WTC11 (cell line): ENCODE data around the gene NEK5. TPM values are rescaled to one million over a fixed set of nuclear protein-coding genes. Genes with fewer than 3 reads are reported as not detected.

ENCODE experiments used
- ATAC-seq: fragments of 200-7000 bp; cut with Tn5 transposase; 2 replicates; pipeline ENCODE4 v1.10.0; 2021; ENCODE audit warnings: mild to moderate bottlenecking, moderate library complexity
- CTCF ChIA-PET: fragments of 300-600 bp; sonication (Branson Sonifier 250); formaldehyde crosslinking; loops from one replicate; lab custom pipeline; 2021; ENCODE audit warnings: antibody characterized with exemption; lab: Charles Lee
- POLR2A ChIA-PET: fragments of 350-600 bp; sonication (Branson Sonifier 250); formaldehyde crosslinking; loops from one replicate; lab custom pipeline; 2021; ENCODE audit warnings: antibody characterized with exemption; lab: Charles Lee
- DNase-seq: peaks from one replicate; pipeline ENCODE4 v3.0.0; 2021; ENCODE audit warnings: low spot score
- H3K27ac Mint-ChIP-seq: 2 replicates; pipeline ENCODE4 v1.8.0; 2021; ENCODE audit warnings: mixed read lengths
- H3K27me3 Mint-ChIP-seq: 2 replicates; pipeline ENCODE4 v1.8.0; 2021; ENCODE audit warnings: low read depth, mild to moderate bottlenecking, moderate library complexity, mixed read lengths
- H3K36me3 Mint-ChIP-seq: 2 replicates; pipeline ENCODE4 v1.8.0; 2021; ENCODE audit warnings: mixed read lengths
- H3K4me1 Mint-ChIP-seq: 2 replicates; pipeline ENCODE4 v1.8.0; 2022; ENCODE audit warnings: mixed read lengths
- H3K4me3 Mint-ChIP-seq: 2 replicates; pipeline ENCODE4 v1.8.0; 2021; ENCODE audit warnings: mild to moderate bottlenecking, moderate library complexity, mixed read lengths
- H3K9me3 Mint-ChIP-seq: 2 replicates; pipeline ENCODE4 v1.8.0; 2021; ENCODE audit warnings: mixed read lengths
- ARID4B ChIP-seq: sonication (generic); formaldehyde crosslinking; IDR thresholded peaks from 2 replicates; pipeline ENCODE4 v1.8.0; 2023; ENCODE audit warnings: missing genetic modification reagents, mild to moderate bottlenecking, borderline replicate concordance
- ATF1 ChIP-seq: sonication (generic); formaldehyde crosslinking; IDR thresholded peaks from 2 replicates; pipeline ENCODE4 v1.8.1; 2023; ENCODE audit warnings: mild to moderate bottlenecking, moderate library complexity, missing genetic modification reagents
- ATF6 ChIP-seq: sonication (generic); formaldehyde crosslinking; IDR thresholded peaks from 2 replicates; pipeline ENCODE4 v1.8.1; 2023; ENCODE audit warnings: mild to moderate bottlenecking, missing genetic modification reagents
- CBFB ChIP-seq: sonication (generic); formaldehyde crosslinking; IDR thresholded peaks from 2 replicates; pipeline ENCODE4 v1.8.1; 2022; ENCODE audit warnings: mild to moderate bottlenecking, low read depth, missing genetic modification reagents
- CREM ChIP-seq: sonication (generic); formaldehyde crosslinking; IDR thresholded peaks from 2 replicates; pipeline ENCODE4 v1.8.1; 2022; ENCODE audit warnings: mild to moderate bottlenecking, missing genetic modification reagents, moderate library complexity
- FOXJ3 ChIP-seq: sonication (generic); formaldehyde crosslinking; IDR thresholded peaks from 2 replicates; pipeline ENCODE4 v1.9.0; 2021; ENCODE audit warnings: missing genetic modification reagents, mild to moderate bottlenecking, borderline replicate concordance
- MAX ChIP-seq: sonication (generic); formaldehyde crosslinking; IDR thresholded peaks from 2 replicates; pipeline ENCODE4 v1.8.0; 2022; ENCODE audit warnings: mild to moderate bottlenecking, missing genetic modification reagents
- NFATC4 ChIP-seq: fragments of 250-450 bp; sonication (Bioruptor Pico); IDR thresholded peaks from 2 replicates; pipeline ENCODE4 v1.9.0; 2021; ENCODE audit warnings: mild to moderate bottlenecking
- NR1H2 ChIP-seq: sonication (generic); formaldehyde crosslinking; IDR thresholded peaks from 2 replicates; pipeline ENCODE4 v1.9.0; 2021; ENCODE audit warnings: mild to moderate bottlenecking, moderate library complexity, missing genetic modification reagents
- NR2C2 ChIP-seq: sonication (generic); formaldehyde crosslinking; IDR thresholded peaks from 2 replicates; pipeline ENCODE4 v1.8.0; 2022; ENCODE audit warnings: mild to moderate bottlenecking, missing genetic modification reagents
- PRDM15 ChIP-seq: sonication (generic); formaldehyde crosslinking; IDR thresholded peaks from 2 replicates; pipeline ENCODE4 v1.8.0; 2022; ENCODE audit warnings: missing genetic modification reagents
- ZMAT4 ChIP-seq: fragments of 250-450 bp; sonication (Bioruptor Pico); IDR thresholded peaks from 2 replicates; pipeline ENCODE4 v1.9.0; 2021; ENCODE audit warnings: mild to moderate bottlenecking
- ZNF232 ChIP-seq: sonication (generic); formaldehyde crosslinking; IDR thresholded peaks from 2 replicates; pipeline ENCODE4 v1.8.0; 2022; ENCODE audit warnings: mild to moderate bottlenecking, missing genetic modification reagents
- ZNF263 ChIP-seq: sonication (generic); formaldehyde crosslinking; IDR thresholded peaks from 2 replicates; pipeline ENCODE4 v1.8.1; 2022; ENCODE audit warnings: low read depth, mild to moderate bottlenecking, moderate library complexity, missing genetic modification reagents
- ZNF532 ChIP-seq: fragments of 250-450 bp; sonication (Bioruptor Pico); IDR thresholded peaks from 2 replicates; pipeline ENCODE4 v1.9.0; 2021; ENCODE audit warnings: mild to moderate bottlenecking, borderline replicate concordance
- total RNA-seq: library from RNA; stranded (reverse); gene quantifications from 3 replicates; pipeline ENCODE4 v1.2.3, GENCODE V29; 2021
- TF ChIP-seq, protein P1 (sequence below): sonication (generic); formaldehyde crosslinking; IDR thresholded peaks from 2 replicates; pipeline ENCODE4 v1.8.1; 2022; ENCODE audit warnings: missing genetic modification reagents, borderline replicate concordance

The NEK5 gene
- total RNA-seq, 1 experiment from 2014 or later, result 0.55 TPM

DNA sequence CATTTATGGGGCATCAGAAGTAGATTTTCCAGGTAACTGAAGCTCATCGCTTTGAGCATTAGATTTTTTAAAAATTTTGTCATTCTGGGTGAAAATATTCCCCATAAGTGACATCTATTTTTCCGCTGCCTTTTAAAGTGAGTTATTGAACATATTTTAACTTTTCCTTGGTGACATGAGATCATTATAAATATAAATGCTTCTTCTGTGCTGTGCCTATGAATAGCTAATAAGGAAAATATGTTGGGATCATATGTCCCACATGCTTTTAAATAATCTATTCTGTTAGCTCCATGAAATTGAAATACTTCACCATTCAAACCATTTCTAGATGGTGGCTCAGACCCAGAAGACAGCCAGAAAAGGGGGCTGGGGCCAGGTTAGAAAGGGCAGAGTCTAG lies 131.7 kb downstream of the NEK5 start (continued):
- no peak for TF ChIP-seq ZNF532 (CRISPR knock-in tag)

- Mint-ChIP-seq H3K4me1 (peaks cover 57% of the 10 kb centered on the region), H3K9me3 (no peaks in the 10 kb centered on the region), H3K36me3 (no peaks in the 10 kb centered on the region), H3K4me3 (no peak overlapping the region), H3K27me3 (no peaks in the 10 kb centered on the region; the same call in 1 of the 2 replicates)
- DNase-seq, result no peak
- ATAC-seq, result no peak
- ChIA-PET CTCF (interaction anchor here (5.4 kb wide), 1 partner anchor 132 kb away, joined by 36 read pairs; the partner anchor contains the start of gene NEK5), POLR2A (no interaction called here)
- no peak for TF ChIP-seq FOXJ3 (CRISPR knock-in tag)
- no peak for TF ChIP-seq NR1H2 (CRISPR knock-in tag)
- TF ChIP-seq ATF1 (CRISPR knock-in tag), result no peak
- no peak for TF ChIP-seq NR2C2
- no peak for TF ChIP-seq NFATC4 (CRISPR knock-in tag)
- TF ChIP-seq CBFB (CRISPR knock-in tag), result no peak
- TF ChIP-seq ZNF232, result no peak
- TF ChIP-seq ZNF263 (CRISPR knock-in tag), result no peak
- no peak for TF ChIP-seq PRDM15 (CRISPR knock-in tag)
- TF ChIP-seq CREM (CRISPR knock-in tag), result no peak
- TF ChIP-seq, protein P1, sequence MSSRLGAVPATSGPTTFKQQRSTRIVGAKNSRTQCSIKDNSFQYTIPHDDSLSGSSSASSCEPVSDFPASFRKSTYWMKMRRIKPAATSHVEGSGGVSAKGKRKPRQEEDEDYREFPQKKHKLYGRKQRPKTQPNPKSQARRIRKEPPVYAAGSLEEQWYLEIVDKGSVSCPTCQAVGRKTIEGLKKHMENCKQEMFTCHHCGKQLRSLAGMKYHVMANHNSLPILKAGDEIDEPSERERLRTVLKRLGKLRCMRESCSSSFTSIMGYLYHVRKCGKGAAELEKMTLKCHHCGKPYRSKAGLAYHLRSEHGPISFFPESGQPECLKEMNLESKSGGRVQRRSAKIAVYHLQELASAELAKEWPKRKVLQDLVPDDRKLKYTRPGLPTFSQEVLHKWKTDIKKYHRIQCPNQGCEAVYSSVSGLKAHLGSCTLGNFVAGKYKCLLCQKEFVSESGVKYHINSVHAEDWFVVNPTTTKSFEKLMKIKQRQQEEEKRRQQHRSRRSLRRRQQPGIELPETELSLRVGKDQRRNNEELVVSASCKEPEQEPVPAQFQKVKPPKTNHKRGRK (CRISPR knock-in tag), result no peak
- TF ChIP-seq ZMAT4, result no peak
- no peak for TF ChIP-seq ARID4B
- TF ChIP-seq MAX (CRISPR knock-in tag), result no peak
- TF ChIP-seq ATF6 (CRISPR knock-in tag), result no peak
- TF ChIP-seq, all 79 proteins: peak for 0
- H3K27ac Mint-ChIP-seq, result no peak overlapping the region
Measured at GRCh38 chr13:51996641-51997040, 132.2 kb downstream of the NEK5 start.
